Lung (tissue), 12 donors: Measurements from ENCODE around the gene CA12. TPM values are rescaled to one million over a fixed set of nuclear protein-coding genes. Genes with fewer than 3 reads are reported as not detected.

Source experiments
- ATAC-seq: fragments of 200-7000 bp; cut with Tn5 transposase; one replicate; pipeline ENCODE4 v1.9.1; 2020; ENCODE audit warnings: moderate number of reproducible peaks; ENCODE audit not compliant: insufficient read depth, low FRiP score
- DNase-seq, 3 donors: peaks; one replicate each; pipeline ENCODE4 v3.0.0-alpha.2; 2013 to 2017
- H3K27ac ChIP-seq, 2 donors: one replicate each; pipeline ENCODE4 v1.5.1; 2013; ENCODE audit warnings: mild to moderate bottlenecking in 2 of 2, moderate library complexity in 2 of 2, control low read depth in 1 of 2, inconsistent platforms in 1 of 2, low read depth in 1 of 2, low read length in 1 of 2
- H3K27me3 ChIP-seq, 3 donors: one replicate each; pipeline ENCODE4 v1.5.1; 2013; ENCODE audit warnings: low read length in 2 of 3; ENCODE audit not compliant: control insufficient read depth in 3 of 3, insufficient read depth in 3 of 3
- H3K36me3 ChIP-seq, 4 donors: one replicate each; pipeline ENCODE4 v1.5.1; 2013; ENCODE audit warnings: low read length in 4 of 4, mild to moderate bottlenecking in 1 of 4, moderate library complexity in 1 of 4; ENCODE audit not compliant: control insufficient read depth in 4 of 4, insufficient read depth in 4 of 4
- H3K4me1 ChIP-seq, 5 donors: one replicate each; pipeline ENCODE4 v1.5.1; 2013; ENCODE audit warnings: low read length in 5 of 5, mild to moderate bottlenecking in 2 of 5, moderate library complexity in 1 of 5; ENCODE audit not compliant: control insufficient read depth in 5 of 5, insufficient read depth in 5 of 5
- H3K4me3 ChIP-seq: one replicate; pipeline ENCODE4 v1.5.1; 2013; ENCODE audit warnings: mild to moderate bottlenecking, control low read depth, moderate library complexity
- H3K9ac ChIP-seq, 2 donors: one replicate each; pipeline ENCODE4 v1.5.1; 2013; ENCODE audit warnings: low read length in 2 of 2, control low read depth in 1 of 2; ENCODE audit not compliant: insufficient read depth in 1 of 2
- H3K9me3 ChIP-seq, 4 donors: one replicate each; pipeline ENCODE4 v1.5.1; 2013; ENCODE audit warnings: low read length in 3 of 4, mild to moderate bottlenecking in 1 of 4, moderate library complexity in 1 of 4; ENCODE audit not compliant: control insufficient read depth in 4 of 4, insufficient read depth in 3 of 4
- CTCF ChIP-seq: IDR thresholded peaks from 2 replicates; pipeline ENCODE4 v1.5.1; 2012; ENCODE audit warnings: mild to moderate bottlenecking; ENCODE audit errors: control extremely low read depth, extremely low read depth
- WGBS, 2 donors: extraction: QIAGEN DNeasy Blood & Tissue Kit; methylation state at CpG; one replicate each; pipeline ENCODE4 v1.1.7; 2013; 5-methylcytosine and 5-hydroxymethylcytosine counted together
- polyA plus RNA-seq, 2 donors: library from polyadenylated mRNA; stranded (reverse); fragments of 200-250 nt; gene quantifications; one replicate each; pipeline ENCODE4 v1.2.1, GENCODE V29; 2013
- total RNA-seq, 2 donors: library from RNA; depleted of rRNA in 1 of 2; stranded (reverse); fragments of >200 nt in 1 of 2; gene quantifications; one replicate each; pipeline ENCODE4 v1.2.1, GENCODE V29; 2014 to 2021
- donor health status: control.
- donor health status: control.
- donor health status: Bipolar disorder and iron deficiency.
- donor health status: healthy.
- donor health status: DM: yes; HTN: yes; CAD: no.

The CA12 gene
- total and polyA plus RNA-seq, 4 donors: 2.2 to 46.8 (median 5.8) TPM

DNA sequence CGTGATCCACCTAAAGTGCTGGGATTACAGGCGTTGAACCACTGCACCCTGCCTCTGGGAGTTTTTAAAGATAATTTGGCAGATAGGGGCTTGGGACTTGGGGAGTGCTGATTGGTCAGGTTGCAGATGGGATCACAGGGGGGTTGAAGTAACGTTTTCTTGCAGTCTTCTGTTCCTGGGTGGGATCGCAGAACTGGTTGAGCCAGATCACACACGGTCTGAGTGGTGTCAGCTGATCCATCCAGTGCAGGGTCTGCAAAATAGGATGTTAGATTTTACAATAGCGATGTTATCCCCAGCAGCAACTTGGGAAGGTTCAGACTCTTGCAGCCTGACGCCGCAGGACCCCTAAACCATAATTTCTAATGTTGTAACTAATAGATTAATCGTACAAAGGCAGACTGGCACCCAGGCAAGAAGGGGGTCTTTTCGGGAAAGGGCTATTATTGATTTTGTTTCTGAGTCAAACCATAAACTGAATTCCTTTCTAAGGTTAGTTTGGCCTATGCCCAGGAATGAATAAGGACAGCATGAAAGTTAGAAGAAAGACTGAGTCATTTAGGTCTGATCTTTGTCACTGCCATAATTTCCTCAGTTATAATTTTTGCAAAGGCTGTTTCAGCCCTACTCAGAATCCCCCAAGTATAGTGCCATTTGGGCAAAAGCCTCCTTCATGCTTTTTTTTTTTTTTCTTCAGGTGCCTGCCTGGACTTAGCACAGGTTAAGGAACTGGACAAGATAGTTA lies 1.5 kb upstream of the CA12 start:
- no peaks in the 10 kb centered on the region for H3K36me3 ChIP-seq
- no peak overlapping the region for H3K9ac ChIP-seq
- H3K27ac ChIP-seq: no peak overlapping the region
- H3K4me1 ChIP-seq: peaks cover 0 to 16% (median 7%) of the 10 kb centered on the region in 5 donors
- no peak overlapping the region for H3K4me3 ChIP-seq
- 89 to 91% methylated on average over 10 of the region's 10 CpGs for WGBS, 2 donors
- peaks cover 5 to 20% (median 16%) of the 10 kb centered on the region in 3 donors for H3K27me3 ChIP-seq
- peaks cover 0 to 2% (median 0%) of the 10 kb centered on the region in 4 donors for H3K9me3 ChIP-seq
- no peak for ATAC-seq
- DNase-seq: peak in 1 of 3 donors; percentile 30
- no peak for TF ChIP-seq CTCF

GRCh38 chr15:63380808-63381282 lies 801 bp downstream of the CA12 start:
- DNase-seq (peak in 1 of 3 donors; percentile 27), ATAC-seq (no peak)
- Histone ChIP-seq H3K4me3 (no peak overlapping the region), H3K27ac (no peak overlapping the region), H3K9ac (no peak overlapping the region), H3K9me3 (peaks cover 0 to 2% (median 0%) of the 10 kb centered on the region in 4 donors), H3K36me3 (no peaks in the 10 kb centered on the region), H3K27me3 (peaks cover 5 to 20% (median 16%) of the 10 kb centered on the region in 3 donors), H3K4me1 (peaks cover 0 to 16% (median 5%) of the 10 kb centered on the region in 5 donors)
- TF ChIP-seq CTCF: no peak
- 77 to 83% methylated on average over 14 of the region's 14 CpGs for WGBS, 2 donors

DNA sequence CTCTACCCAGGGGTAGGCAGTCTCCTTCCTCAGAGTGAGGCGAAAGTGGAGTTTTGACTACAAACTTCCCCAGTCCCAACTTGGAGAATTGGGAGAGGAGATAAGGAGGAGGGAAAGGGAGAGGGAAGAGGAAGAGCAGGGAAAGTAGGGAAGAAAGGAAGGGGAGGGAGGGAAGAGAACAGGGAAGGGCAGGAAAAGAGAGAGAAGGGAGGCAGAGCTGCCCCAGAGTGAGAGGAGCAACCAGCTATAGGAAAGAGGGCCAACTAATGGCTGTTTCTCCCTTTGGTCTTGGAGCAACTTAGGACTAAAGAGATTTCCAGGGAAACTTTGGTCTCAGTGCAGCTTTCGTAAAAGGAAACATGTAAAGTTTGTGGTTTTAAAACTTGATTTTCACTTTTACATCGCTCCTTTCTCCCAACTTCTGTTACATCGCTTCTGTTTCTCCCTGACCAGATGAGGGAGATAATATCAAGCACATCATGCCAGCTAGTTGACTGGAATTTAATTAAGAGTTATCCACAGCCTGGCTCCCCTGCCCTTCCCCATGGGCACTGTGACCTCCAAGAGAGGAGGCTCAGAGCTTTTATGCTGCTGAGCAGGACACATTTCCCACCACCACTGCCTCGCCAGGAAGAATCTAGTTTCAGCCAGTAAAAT lies 1.4 kb downstream of the CA12 start:
- TF ChIP-seq CTCF: no peak
- ATAC-seq (no peak), DNase-seq (peak in 1 of 3 donors; percentile 63)
- Histone ChIP-seq H3K4me1 (peaks cover 0 to 18% (median 5%) of the 10 kb centered on the region in 5 donors), H3K4me3 (no peak overlapping the region), H3K36me3 (no peaks in the 10 kb centered on the region), H3K9ac (no peak overlapping the region), H3K27ac (no peak overlapping the region), H3K9me3 (peaks cover 0 to 2% (median 0%) of the 10 kb centered on the region in 4 donors), H3K27me3 (peaks cover 5 to 20% (median 16%) of the 10 kb centered on the region in 3 donors)
- 68 to 83% methylated on average over 5 of the region's 5 CpGs for WGBS, 2 donors
